Coronary artery (tissue), 2 donors: ENCODE data around the gene RASGRP4.
A peak's percentile ranks its signal among the peaks of the same experiment; 100 is the strongest.

Source experiments
- DNase-seq: peaks from one replicate; pipeline ENCODE4 v3.0.0-alpha.2; 2017; ENCODE audit warnings: low spot score
- H3K27ac ChIP-seq, 2 donors: fragments of 200-600 bp; sonication (generic); one replicate each; pipeline ENCODE4 v1.5.1; 2016 to 2019
- H3K4me3 ChIP-seq: fragments of 200-600 bp; sonication (generic); 2 replicates; pipeline ENCODE4 v1.5.1; 2016; ENCODE audit warnings: mild to moderate bottlenecking, moderate library complexity
- CTCF ChIP-seq: fragments of 200-600 bp; sonication (generic); IDR thresholded peaks from one replicate; pipeline ENCODE4 v1.5.1; 2019; ENCODE audit warnings: antibody characterized with exemption

The RASGRP4 gene

DNA sequence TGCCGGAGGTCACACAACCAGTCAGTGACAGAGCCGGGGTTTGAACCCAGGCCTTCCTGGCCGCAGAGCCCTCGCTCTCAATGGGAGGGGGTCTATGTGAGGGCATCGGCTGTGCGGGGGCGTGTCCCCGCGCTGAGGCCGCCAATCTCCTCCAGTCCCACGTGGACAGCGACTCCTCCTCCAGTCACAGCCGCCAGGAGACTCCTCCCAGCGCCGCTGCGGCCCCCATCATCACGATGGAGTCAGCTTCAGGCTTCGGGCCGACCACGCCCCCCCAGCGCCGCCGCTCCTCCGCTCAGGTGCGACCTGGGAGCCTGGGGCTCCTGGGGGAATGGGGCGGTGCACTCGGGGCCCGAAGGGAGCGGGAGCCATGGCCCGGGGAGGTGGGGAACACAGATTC is 31.5 kb downstream of the RASGRP4 start:
- TF ChIP-seq CTCF = no peak
- no peak for DNase-seq
- no peak overlapping the region for H3K27ac ChIP-seq
- no peak overlapping the region for H3K4me3 ChIP-seq

GRCh38 chr19:38392707-38393308 is 33.2 kb downstream of the RASGRP4 start:
- no peak for DNase-seq
- TF ChIP-seq CTCF = no peak
- no peak overlapping the region for H3K27ac ChIP-seq
- H3K4me3 ChIP-seq = no peak overlapping the region

GRCh38 chr19:38391911-38392464 is 34.0 kb downstream of the RASGRP4 start:
- no peak for DNase-seq
- no peak overlapping the region for H3K4me3 ChIP-seq
- no peak for TF ChIP-seq CTCF
- no peak overlapping the region for H3K27ac ChIP-seq

- no peak for DNase-seq
- Histone ChIP-seq H3K4me3 (peak overlapping the region; percentile 80), H3K27ac (peak overlapping the region in 1 of 2 donors; percentile 89)
- no peak for TF ChIP-seq CTCF
These were observed 35.8 kb downstream of the RASGRP4 start for GRCh38 chr19:38389957-38390924.

DNA sequence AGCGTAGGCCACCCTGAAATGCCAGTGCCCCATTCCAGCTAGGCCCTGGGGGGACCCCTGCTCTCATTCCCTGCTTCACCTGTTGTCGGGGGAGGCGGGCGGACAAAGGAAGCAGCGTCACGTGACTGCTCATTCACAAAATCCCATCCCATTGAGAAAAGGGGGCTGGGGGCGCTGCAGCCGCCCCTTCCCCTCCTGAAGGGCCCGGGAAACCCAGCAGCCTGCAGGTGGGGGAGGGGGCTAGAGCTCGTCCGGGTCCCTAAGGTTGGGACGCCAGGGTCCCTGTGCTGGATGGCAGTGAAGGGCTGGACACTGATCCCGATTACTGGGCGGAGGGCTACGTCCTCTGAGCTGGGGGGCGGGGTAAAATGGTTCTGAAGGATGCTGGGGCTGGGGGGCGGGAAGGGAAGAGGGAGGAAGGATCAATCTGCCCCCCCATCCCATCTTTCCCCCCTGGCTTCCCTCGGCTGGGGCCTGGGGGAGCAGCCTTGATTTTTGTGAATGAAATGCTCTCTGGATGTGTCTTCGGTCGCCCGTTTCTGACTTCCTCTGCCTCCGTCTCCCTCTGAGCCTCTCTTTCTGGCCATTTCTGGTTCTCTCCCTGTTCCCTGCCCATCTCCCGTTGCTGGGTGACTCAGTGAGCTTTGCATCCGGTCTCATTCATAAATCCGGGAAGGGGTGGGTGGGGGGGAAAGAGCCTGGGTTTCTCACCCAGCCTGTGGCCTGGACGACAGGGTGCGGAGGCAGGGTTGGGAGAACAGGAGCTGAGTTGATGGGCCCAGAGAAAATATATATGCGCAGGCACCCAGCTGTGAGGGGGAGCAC is 36.7 kb downstream of the RASGRP4 start:
- DNase-seq = no peak
- peak overlapping the region; percentile 83 to 89 for H3K27ac ChIP-seq
- peak overlapping the region; percentile 80 for H3K4me3 ChIP-seq
- no peak for TF ChIP-seq CTCF

GRCh38 chr19:38388349-38389100 is 37.5 kb downstream of the RASGRP4 start, which contains the start of gene SPRED3:
Gene SPRED3 (plus strand): TSS chr19:38388697. CDS start chr19:38390303, 1,606 bp downstream.
- Histone ChIP-seq H3K27ac (peak within 1 kb of the TSS; percentile 83 to 89), H3K4me3 (peak within 1 kb of the TSS; percentile 80)
- no peak for DNase-seq
- TF ChIP-seq CTCF = no peak
